ENCODE results near the gene ADTRP. TPM values are rescaled to one million over a fixed set of nuclear protein-coding genes. Genes with fewer than 3 reads are reported as not detected.
"Not testable (repeated sequence)": the region's sequence is repeated elsewhere in the genome, so short reads cannot be mapped to it uniquely, and the experiment has no call there.

ADTRP gene
- total RNA-seq, 1 donor from 2014 or later, result 1.4 TPM

DNA sequence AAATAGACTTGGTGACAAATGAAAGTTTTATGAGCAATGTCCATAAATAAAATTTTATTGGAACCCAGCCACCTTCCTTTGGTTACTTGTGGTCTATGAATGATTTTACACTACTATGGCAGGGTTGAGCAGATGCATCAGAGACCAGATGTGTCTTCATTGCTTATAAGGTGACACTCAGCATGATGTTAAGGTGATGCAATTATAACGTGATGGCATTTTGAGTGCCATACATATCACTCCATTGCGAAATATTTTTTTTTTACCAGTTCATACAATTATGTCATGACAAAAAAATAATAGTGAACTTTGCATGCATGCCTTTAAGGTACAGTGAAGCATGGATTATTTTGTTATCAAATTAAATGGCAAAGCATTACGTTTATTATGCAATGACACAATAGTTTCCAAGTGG, 96.0 kb downstream of the ADTRP start:
- H3K27me3 Mint-ChIP-seq, result no peaks in the 10 kb centered on the region
- TF ChIP-seq, protein P1, sequence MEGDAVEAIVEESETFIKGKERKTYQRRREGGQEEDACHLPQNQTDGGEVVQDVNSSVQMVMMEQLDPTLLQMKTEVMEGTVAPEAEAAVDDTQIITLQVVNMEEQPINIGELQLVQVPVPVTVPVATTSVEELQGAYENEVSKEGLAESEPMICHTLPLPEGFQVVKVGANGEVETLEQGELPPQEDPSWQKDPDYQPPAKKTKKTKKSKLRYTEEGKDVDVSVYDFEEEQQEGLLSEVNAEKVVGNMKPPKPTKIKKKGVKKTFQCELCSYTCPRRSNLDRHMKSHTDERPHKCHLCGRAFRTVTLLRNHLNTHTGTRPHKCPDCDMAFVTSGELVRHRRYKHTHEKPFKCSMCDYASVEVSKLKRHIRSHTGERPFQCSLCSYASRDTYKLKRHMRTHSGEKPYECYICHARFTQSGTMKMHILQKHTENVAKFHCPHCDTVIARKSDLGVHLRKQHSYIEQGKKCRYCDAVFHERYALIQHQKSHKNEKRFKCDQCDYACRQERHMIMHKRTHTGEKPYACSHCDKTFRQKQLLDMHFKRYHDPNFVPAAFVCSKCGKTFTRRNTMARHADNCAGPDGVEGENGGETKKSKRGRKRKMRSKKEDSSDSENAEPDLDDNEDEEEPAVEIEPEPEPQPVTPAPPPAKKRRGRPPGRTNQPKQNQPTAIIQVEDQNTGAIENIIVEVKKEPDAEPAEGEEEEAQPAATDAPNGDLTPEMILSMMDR (conservative IDR thresholded peaks at IDR 0.05), result no peak
- peaks cover 14% of the 10 kb centered on the region for H3K9me3 Mint-ChIP-seq
- peaks cover 14% of the 10 kb centered on the region for H3K4me1 Mint-ChIP-seq (ENCODE audit: unreplicated experiment)
- no peak for DNase-seq (ENCODE audit: extremely low spot score, unreplicated experiment)
- no peak overlapping the region for H3K27ac Mint-ChIP-seq
- peaks cover 3% of the 10 kb centered on the region for H3K36me3 Mint-ChIP-seq
- H3K4me3 Mint-ChIP-seq, result no peak overlapping the region

DNA sequence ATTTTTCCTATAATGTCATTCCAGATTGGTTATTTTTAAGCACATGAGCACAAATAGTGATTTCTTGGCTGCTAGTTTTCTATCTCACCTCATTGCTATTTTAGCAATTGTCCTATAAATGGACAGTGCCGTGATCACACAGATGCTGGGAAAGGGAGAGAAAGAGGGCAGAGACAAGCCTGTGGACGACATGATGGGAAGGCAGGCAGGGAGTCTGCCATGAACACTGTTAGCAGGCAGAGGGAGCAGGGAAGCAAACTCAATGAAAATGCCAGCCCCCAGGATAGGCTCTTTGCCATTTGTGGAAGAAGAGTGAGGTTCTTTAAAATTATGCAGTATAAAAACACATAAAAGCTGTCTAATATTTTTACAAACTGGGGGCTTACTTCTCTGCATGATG, 96.8 kb downstream of the ADTRP start:
- no peak overlapping the region for H3K27ac Mint-ChIP-seq
- DNase-seq (ENCODE audit: extremely low spot score, unreplicated experiment), result no peak
- peaks cover 3% of the 10 kb centered on the region for H3K36me3 Mint-ChIP-seq
- H3K9me3 Mint-ChIP-seq, result peaks cover 14% of the 10 kb centered on the region
- no peaks in the 10 kb centered on the region for H3K27me3 Mint-ChIP-seq
- no peak overlapping the region for H3K4me3 Mint-ChIP-seq
- TF ChIP-seq, protein P1 (conservative IDR thresholded peaks at IDR 0.05), result no peak
- H3K4me1 Mint-ChIP-seq (ENCODE audit: unreplicated experiment), result peaks cover 6% of the 10 kb centered on the region

DNA sequence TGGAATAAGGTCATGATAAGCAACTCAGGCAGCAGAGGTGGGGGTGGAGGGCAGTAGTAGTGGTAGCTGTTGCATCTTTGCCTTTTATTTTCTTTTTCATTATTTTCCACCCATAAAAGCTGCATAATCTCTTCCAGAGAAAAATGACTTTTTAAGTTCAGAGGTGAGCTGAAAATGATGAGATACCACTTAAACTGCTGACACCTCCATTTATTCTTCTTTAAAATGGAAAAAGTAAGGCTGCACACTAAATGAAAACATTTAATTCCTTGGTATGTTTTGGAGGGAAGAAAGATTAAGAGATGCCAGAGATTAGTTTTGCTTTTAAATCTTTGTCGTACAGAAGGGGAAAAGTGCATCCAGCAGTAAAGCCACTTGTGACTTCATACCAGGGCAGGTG, 97.2 kb downstream of the ADTRP start:
- peaks cover 3% of the 10 kb centered on the region for H3K36me3 Mint-ChIP-seq

DNA sequence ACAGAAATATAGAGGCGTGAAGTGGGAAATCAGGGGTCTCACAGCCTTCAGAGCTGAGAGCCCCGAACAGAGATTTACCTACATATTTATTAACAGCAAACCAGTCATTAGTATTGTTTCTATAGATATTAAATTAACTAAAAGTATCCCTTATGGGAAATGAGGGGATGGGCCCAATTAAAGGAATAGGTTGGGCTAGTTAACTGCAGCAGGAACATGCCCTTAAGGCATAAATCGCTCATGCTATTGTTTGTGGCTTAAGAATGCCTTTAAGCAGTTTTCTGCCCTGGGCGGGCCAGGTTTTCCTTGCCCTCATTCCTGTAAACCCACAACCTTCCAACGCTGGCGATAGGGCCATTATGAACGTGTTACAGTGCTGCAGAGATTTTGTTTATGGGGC, 98.1 kb downstream of the ADTRP start:
- H3K4me3 Mint-ChIP-seq; H3K27ac Mint-ChIP-seq; DNase-seq (ENCODE audit: extremely low spot score, unreplicated experiment); H3K27me3 Mint-ChIP-seq; H3K36me3 Mint-ChIP-seq; H3K4me1 Mint-ChIP-seq (ENCODE audit: unreplicated experiment): not testable (repeated sequence)
- peaks cover 14% of the 10 kb centered on the region for H3K9me3 Mint-ChIP-seq

More for the DNA sequence above, 97.2 kb downstream of the ADTRP start:
- H3K4me3 Mint-ChIP-seq, result no peak overlapping the region
- peaks cover 5% of the 10 kb centered on the region for H3K4me1 Mint-ChIP-seq (ENCODE audit: unreplicated experiment)
- H3K27me3 Mint-ChIP-seq, result no peaks in the 10 kb centered on the region
- no peak for DNase-seq (ENCODE audit: extremely low spot score, unreplicated experiment)
- H3K9me3 Mint-ChIP-seq, result peaks cover 14% of the 10 kb centered on the region
- no peak overlapping the region for H3K27ac Mint-ChIP-seq
- TF ChIP-seq, protein P1 (conservative IDR thresholded peaks at IDR 0.05), result no peak

DNA sequence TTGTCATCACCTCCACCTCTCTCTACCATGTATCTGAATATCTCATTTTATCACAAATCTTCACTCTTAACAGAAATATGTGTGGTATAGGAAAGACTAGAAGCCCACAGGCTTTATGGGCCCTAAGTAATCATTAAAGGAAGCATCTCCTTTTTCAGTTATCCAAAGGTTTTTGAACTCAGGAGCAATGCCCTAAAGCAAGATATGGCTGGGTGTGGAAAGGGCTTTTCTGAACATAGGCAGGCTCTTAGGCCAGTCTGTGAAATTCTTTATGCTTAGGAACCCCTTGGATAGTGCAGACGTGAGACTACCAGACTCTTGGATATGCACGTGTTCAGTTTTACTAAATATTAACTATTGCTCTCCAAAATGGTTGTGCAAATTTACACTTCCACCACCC, 99.5 kb downstream of the ADTRP start:
- peaks cover 14% of the 10 kb centered on the region for H3K9me3 Mint-ChIP-seq
- no peak overlapping the region for H3K4me3 Mint-ChIP-seq
- no peak overlapping the region for H3K27ac Mint-ChIP-seq
- H3K4me1 Mint-ChIP-seq (ENCODE audit: unreplicated experiment), result no peaks in the 10 kb centered on the region
- DNase-seq (ENCODE audit: extremely low spot score, unreplicated experiment), result no peak
- TF ChIP-seq, protein P1 (conservative IDR thresholded peaks at IDR 0.05), result no peak
- H3K36me3 Mint-ChIP-seq, result peaks cover 3% of the 10 kb centered on the region
- H3K27me3 Mint-ChIP-seq, result no peaks in the 10 kb centered on the region

DNA sequence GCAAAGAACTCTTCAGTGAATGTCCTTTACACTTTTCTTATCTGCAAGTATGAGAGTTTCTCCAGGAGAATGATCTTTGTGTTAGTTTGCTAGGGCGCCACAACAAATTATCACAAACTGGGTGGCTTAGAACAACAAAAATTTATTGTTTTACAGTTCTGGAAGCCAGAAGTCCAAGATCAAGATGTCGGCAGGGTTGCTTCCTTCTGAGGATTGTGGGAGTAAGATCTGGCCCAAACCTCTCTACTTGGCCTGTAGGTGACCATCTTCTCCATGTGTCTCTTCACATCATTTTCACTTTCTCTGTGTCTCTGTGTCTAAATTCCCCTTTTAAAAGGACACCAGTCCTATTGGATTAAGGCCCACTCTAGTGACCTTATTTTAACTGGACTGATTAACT, 103.0 kb downstream of the ADTRP start:
- no peak for DNase-seq (ENCODE audit: extremely low spot score, unreplicated experiment)
- Mint-ChIP-seq H3K9me3 (peaks cover 9% of the 10 kb centered on the region), H3K27ac (no peak overlapping the region), H3K36me3 (no peaks in the 10 kb centered on the region), H3K4me1 (ENCODE audit: unreplicated experiment) (no peaks in the 10 kb centered on the region), H3K4me3 (no peak overlapping the region), H3K27me3 (no peaks in the 10 kb centered on the region)
- TF ChIP-seq, protein P1 (conservative IDR thresholded peaks at IDR 0.05), result peak; percentile 48

All from type B pancreatic cell (in vitro differentiated cells).